K562 (cell line): ENCODE results near the gene IPO11. TPM values are rescaled to one million over a fixed set of nuclear protein-coding genes. Genes with fewer than 3 reads are reported as not detected.

Experiments
- CTBP1 ChIP-seq: fragments of 450-650 bp; IDR thresholded peaks from 2 replicates; pipeline ENCODE4 v1.6.1; 2016; ENCODE audit warnings: borderline replicate concordance
- FOS ChIP-seq: IDR thresholded peaks from 3 replicates; pipeline ENCODE4 v1.6.1; 2011; ENCODE audit not compliant: insufficient read length; ENCODE audit errors: extremely low read depth
- FUS ChIP-seq: fragments of 200-400 bp; formaldehyde crosslinking; optimal IDR thresholded peaks from 2 replicates; pipeline ENCODE3; 2017; ENCODE audit warnings: low read depth, low read length
- HMG20B ChIP-seq: fragments of 250-450 bp; sonication (Bioruptor Pico); IDR thresholded peaks from 2 replicates; pipeline ENCODE4 v1.5.0; 2021; ENCODE audit warnings: mild to moderate bottlenecking
- KAT2B ChIP-seq: IDR thresholded peaks from one replicate; pipeline ENCODE4 v1.6.1; 2012; ENCODE audit warnings: low read depth, mild to moderate bottlenecking, control low read depth, inconsistent platforms, low read length, moderate library complexity
- KHSRP ChIP-seq: fragments of 450-650 bp; IDR thresholded peaks from 2 replicates; pipeline ENCODE4 v1.6.1; 2017
- MXD1 ChIP-seq: fragments of 250-450 bp; sonication (Bioruptor Pico); IDR thresholded peaks from 2 replicates; pipeline ENCODE4 v1.8.0; 2021; ENCODE audit warnings: borderline replicate concordance, mild to moderate bottlenecking, moderate library complexity; ENCODE audit not compliant: poor library complexity, severe bottlenecking
- MYNN ChIP-seq, 2 experiments: sonication (generic); formaldehyde crosslinking in 1 of 2; IDR thresholded peaks; 2 replicates each; pipeline versions ENCODE4 v1.5.0 to v1.6.1; 2016 to 2020; ENCODE audit warnings: antibody characterized with exemption in 1 of 2, missing genetic modification reagents in 1 of 2
- NCOA2 ChIP-seq, 2 experiments: fragments of 450-650 bp; IDR thresholded peaks; 2 replicates each; pipeline ENCODE4 v1.6.1; 2018; ENCODE audit warnings: mild to moderate bottlenecking in 2 of 2, moderate library complexity in 1 of 2; ENCODE audit not compliant: partially characterized antibody in 2 of 2
- PHB ChIP-seq: fragments of 250-450 bp; sonication (Bioruptor Pico); IDR thresholded peaks from 2 replicates; pipeline ENCODE4 v1.5.0; 2021
- PHF20 ChIP-seq: fragments of 450-650 bp; IDR thresholded peaks from 2 replicates; pipeline ENCODE4 v1.6.1; 2018; ENCODE audit not compliant: partially characterized antibody
- RAD51 ChIP-seq: fragments of 450-650 bp; IDR thresholded peaks from 2 replicates; pipeline ENCODE4 v1.7.1; 2016; ENCODE audit warnings: low read depth, mild to moderate bottlenecking, borderline replicate concordance
- RB1 ChIP-seq: fragments of 450-650 bp; IDR thresholded peaks from 2 replicates; pipeline ENCODE4 v1.6.1; 2017; ENCODE audit warnings: low read depth, mild to moderate bottlenecking
- SMC3 ChIP-seq: conservative IDR thresholded peaks from 2 replicates; pipeline ENCODE4 v1.6.1; 2011; ENCODE audit warnings: low read depth, low read length, improper control_type of control experiment; ENCODE audit not compliant: insufficient read depth
- SUPT5H ChIP-seq: fragments of 450-650 bp; IDR thresholded peaks from 2 replicates; pipeline ENCODE4 v1.6.1; 2016
- TAF1 ChIP-seq: IDR thresholded peaks from 2 replicates; pipeline ENCODE4 v1.6.1; 2011; ENCODE audit warnings: mild to moderate bottlenecking, low read length, moderate library complexity; ENCODE audit not compliant: insufficient read depth, control insufficient read depth, severe bottlenecking; ENCODE audit errors: extremely low read depth
- ZBTB17 ChIP-seq: fragments of 450-650 bp; formaldehyde crosslinking; IDR thresholded peaks from 2 replicates; pipeline ENCODE4 v1.4.0; 2020; ENCODE audit warnings: mild to moderate bottlenecking
- ZC3H11A ChIP-seq: IDR thresholded peaks from 2 replicates; pipeline ENCODE4 v1.6.1; 2012; ENCODE audit warnings: low read depth, low read length, improper control_type of control experiment
- ZFP1 ChIP-seq: fragments of 450-650 bp; formaldehyde crosslinking; IDR thresholded peaks from 2 replicates; pipeline ENCODE4 v1.4.0; 2020; ENCODE audit warnings: mild to moderate bottlenecking, mixed read lengths
- ZNF311 ChIP-seq: fragments of 250-450 bp; sonication (Bioruptor Pico); IDR thresholded peaks from 2 replicates; pipeline ENCODE4 v1.4.0; 2020; ENCODE audit warnings: mild to moderate bottlenecking, moderate library complexity
- polyA plus RNA-seq, 8 experiments: library from polyadenylated mRNA; depleted of rRNA in 4 of 8; stranded (reverse) in 5 of 8; unstranded in 3 of 8; fragments of >200 nt; fragmentation: Nextera tagmentation in 2 of 8; fragmentation: Illumina TruSeq in 1 of 8; extraction: Ambion mirVana in 2 of 8; extraction: Trizol in 1 of 8; gene quantifications; 2 replicates each; pipeline versions ENCODE4 v1.2.1 to v1.2.3, GENCODE V29; 2011 to 2014; ENCODE audit warnings: inconsistent platforms in 1 of 8, missing spikeins in 1 of 8
- total RNA-seq, 7 experiments: library from RNA; depleted of rRNA in 6 of 7; stranded (reverse); fragments of >200 nt in 6 of 7; fragmentation: Illumina TruSeq in 2 of 7; extraction: Trizol in 2 of 7; gene quantifications; 2 replicates each; pipeline versions ENCODE4 v1.2.1 to v1.2.3, GENCODE V29; 2011 to 2021; ENCODE audit warnings: low replicate concordance in 1 of 7
- TF ChIP-seq, protein P1 (sequence below): fragments of 250-450 bp; sonication (Bioruptor Pico); IDR thresholded peaks from 2 replicates; pipeline ENCODE4 v1.4.0; 2020
- TF ChIP-seq, protein P2 (sequence below): fragments of 450-650 bp; IDR thresholded peaks from one replicate; pipeline ENCODE4 v1.6.1; 2018; ENCODE audit warnings: mild to moderate bottlenecking, moderate library complexity; ENCODE audit not compliant: partially characterized antibody

Gene IPO11
- total and polyA plus RNA-seq, 9 of the 15 experiments (the other 6 are each of a cell fraction or from before 2014, with no cell fraction given): 38.7 to 96.0 (median 70.9) TPM

DNA sequence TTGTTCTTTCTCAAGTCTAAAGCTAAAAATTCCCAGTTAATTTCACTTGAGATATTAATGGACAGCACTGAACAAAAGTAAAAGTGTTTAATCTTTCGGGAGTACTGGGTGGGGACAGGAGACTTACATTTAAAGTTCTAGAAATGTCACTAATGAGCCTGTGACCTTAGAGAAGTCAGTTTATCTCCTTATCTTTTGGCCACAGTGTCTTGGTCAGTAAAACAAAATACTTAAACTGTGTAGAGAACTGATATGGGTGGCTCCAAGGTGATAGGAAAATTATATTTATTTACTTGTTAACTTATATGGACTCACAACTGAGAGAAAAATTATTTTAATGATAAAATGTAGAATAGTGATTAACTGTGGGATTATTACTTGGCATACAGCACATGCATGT, 8.9 kb downstream of the IPO11 start (continued):
- TF ChIP-seq, protein P1, sequence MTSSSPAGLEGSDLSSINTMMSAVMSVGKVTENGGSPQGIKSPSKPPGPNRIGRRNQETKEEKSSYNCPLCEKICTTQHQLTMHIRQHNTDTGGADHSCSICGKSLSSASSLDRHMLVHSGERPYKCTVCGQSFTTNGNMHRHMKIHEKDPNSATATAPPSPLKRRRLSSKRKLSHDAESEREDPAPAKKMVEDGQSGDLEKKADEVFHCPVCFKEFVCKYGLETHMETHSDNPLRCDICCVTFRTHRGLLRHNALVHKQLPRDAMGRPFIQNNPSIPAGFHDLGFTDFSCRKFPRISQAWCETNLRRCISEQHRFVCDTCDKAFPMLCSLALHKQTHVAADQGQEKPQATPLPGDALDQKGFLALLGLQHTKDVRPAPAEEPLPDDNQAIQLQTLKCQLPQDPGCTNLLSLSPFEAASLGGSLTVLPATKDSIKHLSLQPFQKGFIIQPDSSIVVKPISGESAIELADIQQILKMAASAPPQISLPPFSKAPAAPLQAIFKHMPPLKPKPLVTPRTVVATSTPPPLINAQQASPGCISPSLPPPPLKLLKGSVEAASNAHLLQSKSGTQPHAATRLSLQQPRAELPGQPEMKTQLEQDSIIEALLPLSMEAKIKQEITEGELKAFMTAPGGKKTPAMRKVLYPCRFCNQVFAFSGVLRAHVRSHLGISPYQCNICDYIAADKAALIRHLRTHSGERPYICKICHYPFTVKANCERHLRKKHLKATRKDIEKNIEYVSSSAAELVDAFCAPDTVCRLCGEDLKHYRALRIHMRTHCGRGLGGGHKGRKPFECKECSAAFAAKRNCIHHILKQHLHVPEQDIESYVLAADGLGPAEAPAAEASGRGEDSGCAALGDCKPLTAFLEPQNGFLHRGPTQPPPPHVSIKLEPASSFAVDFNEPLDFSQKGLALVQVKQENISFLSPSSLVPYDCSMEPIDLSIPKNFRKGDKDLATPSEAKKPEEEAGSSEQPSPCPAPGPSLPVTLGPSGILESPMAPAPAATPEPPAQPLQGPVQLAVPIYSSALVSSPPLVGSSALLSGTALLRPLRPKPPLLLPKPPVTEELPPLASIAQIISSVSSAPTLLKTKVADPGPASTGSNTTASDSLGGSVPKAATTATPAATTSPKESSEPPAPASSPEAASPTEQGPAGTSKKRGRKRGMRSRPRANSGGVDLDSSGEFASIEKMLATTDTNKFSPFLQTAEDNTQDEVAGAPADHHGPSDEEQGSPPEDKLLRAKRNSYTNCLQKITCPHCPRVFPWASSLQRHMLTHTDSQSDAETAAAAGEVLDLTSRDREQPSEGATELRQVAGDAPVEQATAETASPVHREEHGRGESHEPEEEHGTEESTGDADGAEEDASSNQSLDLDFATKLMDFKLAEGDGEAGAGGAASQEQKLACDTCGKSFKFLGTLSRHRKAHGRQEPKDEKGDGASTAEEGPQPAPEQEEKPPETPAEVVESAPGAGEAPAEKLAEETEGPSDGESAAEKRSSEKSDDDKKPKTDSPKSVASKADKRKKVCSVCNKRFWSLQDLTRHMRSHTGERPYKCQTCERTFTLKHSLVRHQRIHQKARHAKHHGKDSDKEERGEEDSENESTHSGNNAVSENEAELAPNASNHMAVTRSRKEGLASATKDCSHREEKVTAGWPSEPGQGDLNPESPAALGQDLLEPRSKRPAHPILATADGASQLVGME: no peak
- TF ChIP-seq SMC3: no peak
- no peak for TF ChIP-seq FUS
- TF ChIP-seq PHF20: no peak
- no peak for TF ChIP-seq SUPT5H
- no peak for TF ChIP-seq ZBTB17 (CRISPR knock-in tag)
- no peak for TF ChIP-seq KAT2B
- no peak for TF ChIP-seq ZC3H11A
- no peak for TF ChIP-seq ZNF311 (CRISPR knock-in tag)
- no peak for TF ChIP-seq HMG20B (CRISPR knock-in tag)
- peak in 1 of 2 experiments; percentile 33 for TF ChIP-seq NCOA2 (IDR thresholded peaks at IDR 0.05; ENCODE audit: partially characterized antibody in 2 of 2)
- TF ChIP-seq, protein P2, sequence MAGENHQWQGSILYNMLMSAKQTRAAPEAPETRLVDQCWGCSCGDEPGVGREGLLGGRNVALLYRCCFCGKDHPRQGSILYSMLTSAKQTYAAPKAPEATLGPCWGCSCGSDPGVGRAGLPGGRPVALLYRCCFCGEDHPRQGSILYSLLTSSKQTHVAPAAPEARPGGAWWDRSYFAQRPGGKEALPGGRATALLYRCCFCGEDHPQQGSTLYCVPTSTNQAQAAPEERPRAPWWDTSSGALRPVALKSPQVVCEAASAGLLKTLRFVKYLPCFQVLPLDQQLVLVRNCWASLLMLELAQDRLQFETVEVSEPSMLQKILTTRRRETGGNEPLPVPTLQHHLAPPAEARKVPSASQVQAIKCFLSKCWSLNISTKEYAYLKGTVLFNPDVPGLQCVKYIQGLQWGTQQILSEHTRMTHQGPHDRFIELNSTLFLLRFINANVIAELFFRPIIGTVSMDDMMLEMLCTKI: no peak
- no peak for TF ChIP-seq RB1
- no peak for TF ChIP-seq PHB
- TF ChIP-seq TAF1: no peak
- no peak for TF ChIP-seq MXD1
- no peak for TF ChIP-seq KHSRP
- no peak for TF ChIP-seq FOS
- no peak for TF ChIP-seq MYNN (IDR thresholded peaks at IDR 0.05)
- TF ChIP-seq MYNN (CRISPR knock-in tag; IDR thresholded peaks at IDR 0.05): no peak
- TF ChIP-seq CTBP1: peak; percentile 33; the same call in 1 of the 2 replicates
- TF ChIP-seq ZFP1: no peak
- no peak for TF ChIP-seq RAD51
